Neuronal stem cell (in vitro differentiated cells): ENCODE results near the gene WDFY3.

Experiments
- DNase-seq: peaks from one replicate; pipeline ENCODE4 v3.0.0-alpha.2; 2013; ENCODE audit warnings: low spot score
- H2AFZ ChIP-seq: one replicate; pipeline ENCODE4 v1.6.1; 2013; ENCODE audit warnings: mild to moderate bottlenecking, low read length, inconsistent platforms
- H2AK5ac ChIP-seq: 2 replicates; pipeline ENCODE4 v1.6.1; 2013; ENCODE audit warnings: low read depth, mild to moderate bottlenecking, inconsistent platforms, low read length, moderate library complexity, mixed read lengths
- H2BK120ac ChIP-seq: 2 replicates; pipeline ENCODE4 v1.6.1; 2013; ENCODE audit warnings: low read depth, mild to moderate bottlenecking, inconsistent platforms, low read length, moderate library complexity, mixed read lengths
- H2BK12ac ChIP-seq: one replicate; pipeline ENCODE4 v1.6.1; 2013; ENCODE audit warnings: low read length, inconsistent platforms
- H2BK15ac ChIP-seq: 2 replicates; pipeline ENCODE4 v1.6.1; 2013; ENCODE audit warnings: mild to moderate bottlenecking, low read length, inconsistent platforms, mixed read lengths
- H2BK5ac ChIP-seq: one replicate; pipeline ENCODE4 v1.6.1; 2013; ENCODE audit warnings: inconsistent platforms, mild to moderate bottlenecking, low read length, moderate library complexity
- H3K14ac ChIP-seq: one replicate; pipeline ENCODE4 v1.6.1; 2013; ENCODE audit warnings: low read length, inconsistent platforms
- H3K18ac ChIP-seq: 2 replicates; pipeline ENCODE4 v1.6.1; 2013; ENCODE audit warnings: low read length, inconsistent platforms
- H3K23ac ChIP-seq: 2 replicates; pipeline ENCODE4 v1.6.1; 2013; ENCODE audit warnings: low read depth, mild to moderate bottlenecking, mixed read lengths, low read length, inconsistent platforms; ENCODE audit not compliant: poor library complexity
- H3K27ac ChIP-seq: replicated peaks from 3 replicates; pipeline ENCODE4 v1.5.1; 2013; ENCODE audit warnings: low read length, inconsistent platforms
- H3K27me3 ChIP-seq, 3 experiments: 2 replicates each; pipeline ENCODE4 v1.6.1; 2013; ENCODE audit warnings: low read length in 3 of 3, mild to moderate bottlenecking in 2 of 3, inconsistent platforms in 1 of 3, low read depth in 1 of 3, mixed read lengths in 1 of 3, moderate library complexity in 1 of 3; ENCODE audit not compliant: control insufficient read depth in 3 of 3, insufficient read depth in 3 of 3
- H3K36me3 ChIP-seq, 2 donors: replicated peaks in 1 of 2; 2 replicates each; pipeline ENCODE4 v1.6.1; 2013; ENCODE audit warnings: low read length in 2 of 2; ENCODE audit not compliant: control insufficient read depth in 2 of 2, insufficient read depth in 2 of 2
- H3K4ac ChIP-seq: 2 replicates; pipeline ENCODE4 v1.6.1; 2013; ENCODE audit warnings: inconsistent platforms, mild to moderate bottlenecking, low read length, moderate library complexity
- H3K4me1 ChIP-seq, 2 donors: 1 replicate in 1 of 2; 2 replicates in 1 of 2; pipeline ENCODE4 v1.6.1; 2013; ENCODE audit warnings: low read length in 2 of 2, low read depth in 1 of 2; ENCODE audit not compliant: control insufficient read depth in 2 of 2, insufficient read depth in 1 of 2
- H3K4me2 ChIP-seq: one replicate; pipeline ENCODE4 v1.6.1; 2013; ENCODE audit warnings: mild to moderate bottlenecking, low read length, inconsistent platforms; ENCODE audit not compliant: insufficient read depth, poor library complexity, severe bottlenecking
- H3K4me3 ChIP-seq, 2 donors: 2 replicates each; pipeline ENCODE4 v1.5.1; 2013; ENCODE audit warnings: low read length in 2 of 2, mild to moderate bottlenecking in 2 of 2, inconsistent platforms in 1 of 2, moderate library complexity in 1 of 2
- H3K79me1 ChIP-seq: one replicate; pipeline ENCODE4 v1.6.1; 2013; ENCODE audit warnings: low read depth, mild to moderate bottlenecking, inconsistent platforms, low read length, moderate library complexity
- H3K9ac ChIP-seq: one replicate; pipeline ENCODE4 v1.6.1; 2013; ENCODE audit warnings: mild to moderate bottlenecking, low read depth, low read length, inconsistent platforms; ENCODE audit not compliant: poor library complexity
- H3K9me3 ChIP-seq, 2 donors: replicated peaks in 1 of 2; 2 replicates each; pipeline versions ENCODE3 to v1.6.1; 2013; ENCODE audit warnings: low read length in 2 of 2, mild to moderate bottlenecking in 2 of 2, inconsistent platforms in 1 of 2, low read depth in 1 of 2, mixed read lengths in 1 of 2, moderate library complexity in 1 of 2; ENCODE audit not compliant: control insufficient read depth in 2 of 2, insufficient read depth in 1 of 2
- H4K8ac ChIP-seq: one replicate; pipeline ENCODE4 v1.6.1; 2013; ENCODE audit warnings: low read depth, mild to moderate bottlenecking, inconsistent platforms, low read length, moderate library complexity
- H4K91ac ChIP-seq: one replicate; pipeline ENCODE4 v1.6.1; 2013; ENCODE audit warnings: low read length, low read depth, mild to moderate bottlenecking, inconsistent platforms; ENCODE audit not compliant: poor library complexity
- WGBS, 2 donors: extraction: QIAGEN DNeasy Blood & Tissue Kit; methylation state at CpG; one replicate each; pipeline ENCODE4 v1.1.7; 2013; ENCODE audit warnings: missing lambda C conversion rate in 2 of 2, mixed read lengths in 1 of 2; ENCODE audit not compliant: insufficient read length in 2 of 2, insufficient replicate concordance in 1 of 2; ENCODE audit errors: extremely low coverage in 2 of 2; 5-methylcytosine and 5-hydroxymethylcytosine counted together

WDFY3 gene

DNA sequence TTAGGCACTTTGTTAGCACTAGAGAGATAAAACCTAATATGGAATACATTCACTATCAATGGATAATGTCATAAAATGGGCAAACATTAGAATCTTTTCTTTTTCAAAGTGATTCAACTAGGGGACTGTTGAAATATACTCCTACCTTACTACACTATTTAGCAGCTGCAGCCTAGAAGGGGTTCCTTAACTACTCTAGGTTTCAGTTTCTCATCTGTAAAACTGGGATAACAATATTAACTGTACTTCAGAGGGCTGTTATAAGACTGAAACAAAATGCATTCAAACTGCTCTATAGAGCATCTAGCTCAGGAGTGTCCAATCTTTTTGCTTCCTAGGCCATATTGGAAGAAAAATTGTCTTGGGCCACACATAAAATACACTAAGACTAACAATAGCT is 236.1 kb downstream of the WDFY3 start:
- Histone ChIP-seq H3K4me2 (no peak overlapping the region), H3K79me1 (no peaks in the 10 kb centered on the region), H3K9ac (no peak overlapping the region), H3K27ac (no peak overlapping the region), H2BK15ac (no peak overlapping the region), H3K4me1 (no peaks in the 10 kb centered on the region), H3K36me3 (peaks cover 4 to 53% of the 10 kb centered on the region in 2 donors), H3K23ac (no peak overlapping the region), H2AFZ (no peak overlapping the region), H2BK12ac (no peak overlapping the region), H2AK5ac (no peak overlapping the region), H2BK120ac (no peak overlapping the region), H3K4ac (no peak overlapping the region), H3K18ac (no peak overlapping the region), H3K4me3 (no peak overlapping the region), H3K27me3 (no peaks in the 10 kb centered on the region), H4K91ac (no peak overlapping the region), H3K14ac (no peak overlapping the region), H4K8ac (no peak overlapping the region), H2BK5ac (no peak overlapping the region), H3K9me3 (peaks cover 0 to under 1% of the 10 kb centered on the region in 2 donors)
- DNase-seq: no peak

DNA sequence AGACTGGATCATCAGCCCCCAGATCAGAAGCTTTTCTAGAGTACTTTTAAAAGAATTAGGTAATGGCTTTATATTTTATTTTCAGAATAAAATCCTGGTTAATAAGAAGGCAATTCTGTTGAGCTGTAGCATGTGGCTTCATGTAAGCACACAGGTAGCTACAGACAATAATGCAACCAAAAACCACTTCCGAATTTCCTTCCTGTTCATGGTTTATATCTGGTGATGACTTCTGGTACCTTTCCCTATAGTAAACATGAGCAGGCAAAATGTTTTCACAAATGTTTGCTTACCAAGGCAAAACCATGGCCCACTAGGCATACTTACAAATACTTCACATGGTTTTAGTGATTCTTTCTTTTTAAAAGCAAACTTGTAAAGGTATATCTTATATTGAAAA is 239.0 kb downstream of the WDFY3 start:
- no peak overlapping the region for H3K27ac ChIP-seq
- H3K9ac ChIP-seq: no peak overlapping the region
- H2BK12ac ChIP-seq: no peak overlapping the region
- no peak overlapping the region for H3K4ac ChIP-seq
- H3K36me3 ChIP-seq: peaks cover 0 to 49% of the 10 kb centered on the region in 2 donors
- H4K91ac ChIP-seq: no peak overlapping the region
- DNase-seq: no peak
- H2BK5ac ChIP-seq: no peak overlapping the region
- H3K14ac ChIP-seq: no peak overlapping the region
- H2BK15ac ChIP-seq: no peak overlapping the region
- no peak overlapping the region for H3K23ac ChIP-seq
- H2AK5ac ChIP-seq: no peak overlapping the region
- H2BK120ac ChIP-seq: no peak overlapping the region
- no peak overlapping the region for H4K8ac ChIP-seq
- WGBS, 2 donors: no CpG with 5 or more reads among the region's 1 CpG
- no peak overlapping the region for H3K4me2 ChIP-seq
- no peaks in the 10 kb centered on the region for H3K9me3 ChIP-seq
- H3K18ac ChIP-seq: no peak overlapping the region
- no peaks in the 10 kb centered on the region for H3K27me3 ChIP-seq
- H3K4me1 ChIP-seq: no peaks in the 10 kb centered on the region
- H3K4me3 ChIP-seq: no peak overlapping the region
- no peak overlapping the region for H2AFZ ChIP-seq
- no peaks in the 10 kb centered on the region for H3K79me1 ChIP-seq

DNA sequence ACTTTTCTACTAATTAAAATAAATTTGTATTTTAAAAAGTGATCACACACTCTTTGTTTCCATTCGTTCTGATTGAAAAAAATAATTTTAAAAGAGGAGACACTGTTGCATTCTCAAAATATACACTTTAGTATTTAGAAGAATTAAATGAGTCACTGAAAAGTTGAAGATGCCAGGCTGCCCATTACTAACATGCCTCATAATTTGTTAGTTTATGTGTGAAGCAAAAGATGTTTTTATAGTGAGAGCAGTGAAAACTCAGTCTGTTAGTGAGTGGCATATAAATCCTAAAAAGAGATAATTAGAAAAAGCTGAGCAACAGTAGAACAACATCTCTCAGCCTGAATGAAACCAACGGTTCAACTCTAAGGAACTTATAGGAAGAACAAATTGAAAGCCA is 240.1 kb downstream of the WDFY3 start:
- Histone ChIP-seq H2BK120ac (no peak overlapping the region), H3K23ac (no peak overlapping the region), H3K14ac (no peak overlapping the region), H3K4me3 (no peak overlapping the region), H3K36me3 (peaks cover under 1 to 50% of the 10 kb centered on the region in 2 donors), H2AK5ac (no peak overlapping the region), H4K8ac (no peak overlapping the region), H3K9me3 (no peaks in the 10 kb centered on the region), H2AFZ (no peak overlapping the region), H4K91ac (no peak overlapping the region), H2BK12ac (no peak overlapping the region), H3K18ac (no peak overlapping the region), H3K27me3 (no peaks in the 10 kb centered on the region), H2BK5ac (no peak overlapping the region), H3K4me2 (no peak overlapping the region), H3K4me1 (no peaks in the 10 kb centered on the region), H3K79me1 (no peaks in the 10 kb centered on the region), H2BK15ac (no peak overlapping the region), H3K9ac (no peak overlapping the region), H3K27ac (no peak overlapping the region), H3K4ac (no peak overlapping the region)
- no CpG with 5 or more reads among the region's 2 CpGs for WGBS, 2 donors
- DNase-seq: no peak

DNA sequence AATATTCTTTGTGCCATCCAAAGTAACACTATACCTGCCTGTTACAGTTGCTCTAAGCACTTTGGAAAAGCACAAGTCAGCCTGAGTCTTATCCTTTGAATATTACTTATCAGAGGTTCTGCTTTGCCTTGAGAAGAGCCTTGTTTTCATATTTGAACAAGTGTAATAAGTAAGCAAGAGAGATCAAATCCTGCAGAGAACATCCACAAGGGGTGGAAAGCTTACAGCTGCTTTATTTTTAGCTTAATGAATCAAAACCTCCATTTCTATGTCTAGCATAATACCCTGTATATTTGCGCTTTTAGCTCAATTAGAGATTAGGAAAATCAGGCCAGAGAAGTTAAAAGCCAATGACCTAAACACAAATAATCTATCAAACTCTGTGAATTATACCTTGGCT is 243.8 kb downstream of the WDFY3 start:
- Histone ChIP-seq H3K9ac (no peak overlapping the region), H3K27ac (no peak overlapping the region), H2BK120ac (no peak overlapping the region), H2BK12ac (no peak overlapping the region), H2AFZ (no peak overlapping the region), H3K14ac (no peak overlapping the region), H2BK5ac (no peak overlapping the region), H3K4me3 (no peak overlapping the region), H3K9me3 (no peaks in the 10 kb centered on the region), H4K91ac (no peak overlapping the region), H3K27me3 (no peaks in the 10 kb centered on the region), H3K4me2 (no peak overlapping the region), H3K4ac (no peak overlapping the region), H3K36me3 (peaks cover 5 to 75% of the 10 kb centered on the region in 2 donors), H3K79me1 (no peaks in the 10 kb centered on the region), H2AK5ac (no peak overlapping the region), H3K4me1 (no peaks in the 10 kb centered on the region), H3K23ac (no peak overlapping the region), H4K8ac (no peak overlapping the region), H2BK15ac (no peak overlapping the region), H3K18ac (no peak overlapping the region)
- WGBS, 2 donors: no CpG with 5 or more reads among the region's 1 CpG
- DNase-seq: no peak
